Neural progenitor cell (in vitro differentiated cells): ENCODE measurements around the gene HSPB2. TPM values are rescaled to one million over a fixed set of nuclear protein-coding genes. Genes with fewer than 3 reads are reported as not detected.
A peak's percentile ranks its signal among the peaks of the same experiment; 100 is the strongest.

ENCODE experiments used
- DNase-seq: peaks from one replicate; pipeline ENCODE4 v3.0.0-alpha.2; 2016; ENCODE audit warnings: low spot score
- H2AFZ ChIP-seq: fragments of 200-600 bp; sonication (generic); replicated peaks from 2 replicates; pipeline ENCODE4 v1.6.1; 2016; ENCODE audit warnings: antibody characterized with exemption
- H3F3A ChIP-seq: fragments of 200-600 bp; sonication (generic); 2 replicates; pipeline ENCODE4 v1.6.1; 2016; ENCODE audit warnings: antibody characterized with exemption, low read depth
- H3K27ac ChIP-seq: fragments of 200-600 bp; sonication (generic); 2 replicates; pipeline ENCODE4 v1.5.1; 2016; ENCODE audit warnings: mild to moderate bottlenecking
- H3K27me3 ChIP-seq: fragments of 200-600 bp; sonication (generic); 2 replicates; pipeline ENCODE4 v1.6.1; 2016; ENCODE audit warnings: mild to moderate bottlenecking, moderate library complexity
- H3K36me3 ChIP-seq: fragments of 200-600 bp; sonication (generic); 2 replicates; pipeline ENCODE4 v1.5.1; 2016
- H3K4me1 ChIP-seq: fragments of 200-600 bp; sonication (generic); 2 replicates; pipeline ENCODE4 v1.6.1; 2016; ENCODE audit warnings: mixed run types
- H3K4me2 ChIP-seq: fragments of 200-600 bp; sonication (generic); 2 replicates; pipeline ENCODE4 v1.6.1; 2016
- H3K4me3 ChIP-seq: fragments of 200-600 bp; sonication (generic); 2 replicates; pipeline ENCODE4 v1.5.1; 2016
- H3K79me2 ChIP-seq: fragments of 200-600 bp; sonication (generic); 2 replicates; pipeline ENCODE4 v1.6.1; 2016; ENCODE audit warnings: low read depth
- H3K9ac ChIP-seq: fragments of 200-600 bp; sonication (generic); 2 replicates; pipeline ENCODE4 v1.6.1; 2016
- H3K9me3 ChIP-seq: fragments of 200-600 bp; sonication (generic); 2 replicates; pipeline ENCODE4 v1.5.1; 2016; ENCODE audit warnings: low read depth
- H4K20me1 ChIP-seq: fragments of 200-600 bp; sonication (generic); 2 replicates; pipeline ENCODE4 v1.6.1; 2016; ENCODE audit warnings: low read depth
- H3K27ac Mint-ChIP-seq: 3 replicates; pipeline ENCODE4 v1.8.0; 2021; ENCODE audit warnings: mixed read lengths
- H3K27me3 Mint-ChIP-seq: 2 replicates; pipeline ENCODE4 v1.8.0; 2022; ENCODE audit warnings: low read depth, mild to moderate bottlenecking, inconsistent platforms, moderate library complexity, mixed read lengths; ENCODE audit not compliant: insufficient read depth
- H3K36me3 Mint-ChIP-seq: 3 replicates; pipeline ENCODE4 v1.8.0; 2021; ENCODE audit warnings: mixed read lengths
- H3K4me1 Mint-ChIP-seq: 3 replicates; pipeline ENCODE4 v1.8.0; 2021; ENCODE audit warnings: mixed read lengths
- H3K4me3 Mint-ChIP-seq: 3 replicates; pipeline ENCODE4 v1.8.0; 2021; ENCODE audit warnings: mild to moderate bottlenecking, moderate library complexity, mixed read lengths
- H3K9me3 Mint-ChIP-seq: 3 replicates; pipeline ENCODE4 v1.8.0; 2020; ENCODE audit warnings: mixed read lengths
- CTCF ChIP-seq: fragments of 200-600 bp; sonication (generic); IDR thresholded peaks from 2 replicates; pipeline ENCODE4 v1.5.1; 2017; ENCODE audit warnings: antibody characterized with exemption, mild to moderate bottlenecking
- EZH2 ChIP-seq: fragments of 200-600 bp; sonication (generic); IDR thresholded peaks from 2 replicates; pipeline ENCODE4 v1.6.1; 2017; ENCODE audit warnings: antibody characterized with exemption, mild to moderate bottlenecking, moderate library complexity
- EZH2phosphoT487 ChIP-seq: fragments of 200-600 bp; sonication (generic); IDR thresholded peaks from 2 replicates; pipeline ENCODE4 v1.6.1; 2017; ENCODE audit warnings: antibody characterized with exemption
- total RNA-seq: library from RNA; depleted of rRNA; stranded (reverse); fragments of >200 nt; gene quantifications from 2 replicates; pipeline ENCODE4 v1.2.3, GENCODE V29; 2015; ENCODE audit warnings: low replicate concordance

HSPB2 gene
- total RNA-seq, 1 donor from 2014 or later = not detected

GRCh38 chr11:111911563-111912401 lies 752 bp upstream of the HSPB2 start, which contains the start of gene CRYAB:
TSS of gene CRYAB (minus strand) at chr11:111911770. CDS start at chr11:111911724, 46 bp downstream.
- no peak for TF ChIP-seq EZH2phosphoT487
- no peak for TF ChIP-seq EZH2
- TF ChIP-seq CTCF = no peak
- Histone ChIP-seq H3K27me3 (no peaks in the 10 kb centered on the region), H3K27ac (no peak within 1 kb of the TSS), H3K4me2 (no peak within 1 kb of the TSS), H3K79me2 (no peaks in the 10 kb centered on the region), H2AFZ (peak within 1 kb of the TSS; percentile 76), H3K9me3 (no peaks in the 10 kb centered on the region), H3K9ac (no peak within 1 kb of the TSS), H3K4me1 (peaks cover 9% of the 10 kb centered on the region), H3F3A (no peaks in the 10 kb centered on the region), H3K4me3 (no peak within 1 kb of the TSS), H4K20me1 (no peaks in the 10 kb centered on the region), H3K36me3 (no peaks in the 10 kb centered on the region)
- Mint-ChIP-seq H3K4me3 (no peak within 1 kb of the TSS), H3K27me3 (no peaks in the 10 kb centered on the region), H3K9me3 (no peaks in the 10 kb centered on the region), H3K36me3 (no peaks in the 10 kb centered on the region), H3K4me1 (peaks cover 10% of the 10 kb centered on the region), H3K27ac (peak within 1 kb of the TSS; percentile 39)
- peak; percentile 34 for DNase-seq

- no peaks in the 10 kb centered on the region for H3K9me3 ChIP-seq
- no peaks in the 10 kb centered on the region for H3F3A ChIP-seq
- no peaks in the 10 kb centered on the region for H3K79me2 ChIP-seq
- H3K4me2 ChIP-seq = no peak overlapping the region
- no peak overlapping the region for H3K9ac ChIP-seq
- Mint-ChIP-seq H3K36me3 (no peaks in the 10 kb centered on the region), H3K9me3 (no peaks in the 10 kb centered on the region), H3K4me1 (peaks cover 10% of the 10 kb centered on the region), H3K4me3 (no peak overlapping the region), H3K27ac (no peak overlapping the region), H3K27me3 (peaks cover 2% of the 10 kb centered on the region)
- H3K4me3 ChIP-seq = no peak overlapping the region
- TF ChIP-seq EZH2 = no peak
- TF ChIP-seq CTCF = no peak
- TF ChIP-seq EZH2phosphoT487 = no peak
- no peak overlapping the region for H3K27ac ChIP-seq
- no peaks in the 10 kb centered on the region for H3K36me3 ChIP-seq
- no peak for DNase-seq
- H3K4me1 ChIP-seq = peaks cover 9% of the 10 kb centered on the region
- no peaks in the 10 kb centered on the region for H4K20me1 ChIP-seq
- H3K27me3 ChIP-seq = no peaks in the 10 kb centered on the region
- H2AFZ ChIP-seq = peak overlapping the region; percentile 50
Measured at GRCh38 chr11:111913031-111913861, 712 bp downstream of the HSPB2 start.

GRCh38 chr11:111913997-111914396 lies 1.5 kb downstream of the HSPB2 start:
- Histone ChIP-seq H3K36me3 (no peaks in the 10 kb centered on the region), H3F3A (no peaks in the 10 kb centered on the region), H3K9ac (no peak overlapping the region), H3K27ac (no peak overlapping the region), H3K4me3 (no peak overlapping the region), H3K27me3 (no peaks in the 10 kb centered on the region), H3K4me2 (no peak overlapping the region), H2AFZ (no peak overlapping the region), H3K9me3 (no peaks in the 10 kb centered on the region), H3K4me1 (peaks cover 9% of the 10 kb centered on the region), H4K20me1 (no peaks in the 10 kb centered on the region), H3K79me2 (no peaks in the 10 kb centered on the region)
- H3K4me1 Mint-ChIP-seq = peaks cover 12% of the 10 kb centered on the region
- no peaks in the 10 kb centered on the region for H3K36me3 Mint-ChIP-seq
- TF ChIP-seq EZH2phosphoT487 (no peak), EZH2 (no peak), CTCF (no peak)
- no peak overlapping the region for H3K27ac Mint-ChIP-seq
- H3K4me3 Mint-ChIP-seq = no peak overlapping the region
- peaks cover 4% of the 10 kb centered on the region for H3K27me3 Mint-ChIP-seq
- no peak for DNase-seq
- H3K9me3 Mint-ChIP-seq = no peaks in the 10 kb centered on the region
